GM11168 (cell line): ENCODE results near the gene TELO2.
"Not testable (repeated sequence)": the region's sequence is repeated elsewhere in the genome, so short reads cannot be mapped to it uniquely, and the experiment has no call there.

Experiments
- in situ Hi-C: fragments of 300-500 bp; cut with MboI; formaldehyde crosslinking; loops from one replicate; pipeline ENCODE4 v1.12.0; 2022; ENCODE audit warnings: low sequenced_read_pairs; ENCODE audit not compliant: unreplicated experiment

Gene TELO2

DNA sequence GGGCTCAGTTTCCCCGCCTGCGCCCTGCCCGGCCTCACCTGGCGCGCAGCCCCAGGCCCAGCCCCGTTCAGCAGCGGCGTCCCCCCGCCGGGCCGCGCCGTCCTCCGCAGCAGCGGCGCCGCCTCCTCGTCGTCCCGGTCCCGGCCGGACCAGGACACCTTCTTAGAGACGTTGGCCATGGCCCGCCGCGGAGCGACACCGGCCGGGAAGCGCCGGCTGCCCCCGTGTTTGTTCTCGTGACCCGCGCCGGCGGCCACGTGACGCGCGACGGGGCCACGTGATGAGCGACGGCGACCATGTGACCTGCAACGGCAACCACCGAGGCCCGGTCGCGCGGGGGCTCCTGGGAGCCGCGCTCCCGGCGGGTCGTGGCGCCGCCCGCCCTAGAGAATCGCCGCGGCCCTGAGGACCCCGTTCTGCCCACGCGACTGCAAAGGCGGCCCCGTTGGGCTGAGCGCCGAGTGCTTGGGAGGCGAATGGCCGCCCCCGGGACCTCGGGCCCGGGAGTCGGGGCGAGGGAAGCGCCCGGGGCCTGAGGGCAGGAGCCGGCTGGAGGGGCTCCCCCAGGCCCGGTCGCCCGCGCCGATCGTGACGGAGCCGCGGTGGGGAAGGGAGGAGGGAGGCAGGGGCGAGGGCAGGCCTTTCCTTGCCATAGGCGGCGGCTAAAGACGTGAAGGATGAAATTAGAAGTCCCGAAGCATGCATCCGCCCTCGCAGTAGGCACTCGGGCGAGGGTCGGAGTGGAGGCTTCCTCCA lies 18.2 kb upstream of the TELO2 start, which contains the start of gene CLCN7:
Gene CLCN7 (minus strand): TSS at position 233 of the 756 bp plus-strand sequence. CDS start 54 bp downstream, at position 179.
- in situ Hi-C loops, result no loop called here

DNA sequence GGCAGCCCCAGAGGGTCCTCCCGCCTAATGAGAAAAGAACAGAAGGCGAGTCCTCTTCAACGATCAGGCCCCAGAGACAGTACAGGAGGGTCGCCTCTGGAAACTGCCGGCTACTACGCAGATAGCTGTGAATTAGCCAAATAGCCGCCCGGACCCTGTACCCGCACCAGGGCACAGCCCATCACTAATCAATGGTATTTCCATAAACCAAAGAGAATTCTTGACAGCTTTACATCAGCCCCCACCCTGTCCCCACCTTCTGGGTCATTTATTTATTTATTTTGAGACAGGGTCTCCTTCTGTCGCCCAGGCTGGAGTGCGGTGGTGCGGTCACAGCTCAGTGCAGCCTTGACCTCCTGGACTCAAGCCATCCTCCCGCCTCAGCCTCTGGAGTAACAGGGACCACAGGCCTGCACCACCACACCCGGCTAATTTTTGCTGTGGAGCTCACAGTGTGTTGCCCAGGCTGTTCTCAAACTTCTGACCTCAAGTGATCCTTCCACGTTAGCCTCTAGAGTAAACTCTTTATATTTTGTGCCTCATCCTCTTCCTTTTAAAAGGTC lies 17.5 kb upstream of the TELO2 start:
- in situ Hi-C loops, result no loop called here

DNA sequence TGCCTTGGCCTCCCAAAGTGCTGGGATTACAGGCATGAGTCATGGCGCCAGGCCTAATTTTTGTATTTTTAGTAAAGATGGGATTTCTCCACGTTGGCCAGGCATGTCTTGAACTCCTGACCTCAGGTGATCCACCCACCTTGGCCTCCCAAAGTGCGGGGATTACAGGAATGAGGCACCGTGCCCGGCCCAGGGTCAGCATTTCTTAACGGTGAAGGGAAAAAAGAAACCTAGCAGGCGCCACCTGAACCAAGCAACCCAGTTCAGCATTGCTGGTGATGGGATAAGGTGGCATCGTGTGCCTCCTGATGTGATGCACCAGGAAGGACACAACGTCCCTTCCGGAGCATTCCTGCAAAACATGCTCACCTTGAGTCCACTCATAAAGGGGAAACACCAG lies 16.1 kb upstream of the TELO2 start:
- in situ Hi-C loops, result no loop called here

DNA sequence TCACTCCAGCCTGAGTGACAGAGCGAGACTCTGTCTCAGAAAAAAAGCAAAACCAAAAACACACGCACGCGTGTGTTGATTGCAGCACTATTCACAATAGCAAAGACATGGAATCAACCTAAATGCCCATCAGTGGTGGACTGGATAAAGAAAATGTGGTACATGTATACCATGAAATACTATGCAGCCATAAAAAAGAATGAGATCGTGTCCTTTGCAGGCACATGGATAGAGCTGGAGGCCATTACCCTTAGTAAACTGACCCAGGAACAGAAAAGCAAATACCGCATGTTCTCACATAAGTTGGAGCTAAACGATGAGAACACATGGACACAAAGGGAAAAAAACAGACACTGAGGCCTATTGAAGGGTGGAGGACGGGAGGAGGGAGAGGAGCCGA lies 14.2 kb upstream of the TELO2 start:
- in situ Hi-C loops, result not testable (repeated sequence)

DNA sequence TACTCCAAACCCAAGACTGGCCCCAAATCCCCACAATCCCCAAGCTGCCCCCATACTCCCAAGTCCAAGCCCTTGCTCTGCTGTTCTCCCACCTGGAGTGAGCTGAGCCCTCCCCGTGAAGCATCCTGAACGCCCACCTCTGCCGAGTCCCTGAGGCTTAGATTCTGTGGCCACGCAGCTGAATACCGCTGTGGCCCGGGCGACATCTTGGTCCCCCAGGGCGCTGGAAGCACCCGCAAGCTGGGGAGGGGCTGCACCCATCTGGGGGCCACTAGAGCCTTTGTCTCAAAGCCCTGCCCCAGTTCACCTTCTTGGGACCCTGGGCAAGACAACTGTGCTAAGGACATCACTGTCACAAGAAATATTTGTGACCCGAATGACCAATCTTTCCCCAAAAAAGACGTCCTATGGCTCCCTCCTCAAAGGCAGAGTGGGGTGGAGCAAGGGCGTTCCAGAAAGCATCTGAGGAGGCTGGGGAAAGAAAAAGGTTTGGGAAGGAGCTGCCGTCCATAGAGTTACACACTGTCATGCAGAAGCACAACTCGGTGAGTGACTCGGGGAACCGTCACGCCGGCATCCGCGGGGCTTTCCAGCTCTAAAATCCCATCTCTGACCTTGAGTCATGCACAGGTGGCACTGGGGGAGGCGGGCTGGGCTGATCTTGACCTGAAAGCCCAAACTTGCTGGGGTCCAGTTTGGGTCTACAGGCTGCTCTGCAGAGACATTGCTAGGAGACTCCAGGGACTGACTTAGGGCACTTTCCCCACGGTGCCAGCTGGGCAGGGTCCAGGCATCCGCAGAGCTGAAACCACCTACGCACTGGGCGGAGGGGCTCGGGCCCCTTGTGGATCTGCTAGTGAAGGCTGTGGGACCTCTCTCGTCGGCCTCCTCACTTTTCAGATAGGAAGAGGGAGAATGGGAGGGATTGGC lies 11.0 kb upstream of the TELO2 start:
- in situ Hi-C loops, result no loop called here

DNA sequence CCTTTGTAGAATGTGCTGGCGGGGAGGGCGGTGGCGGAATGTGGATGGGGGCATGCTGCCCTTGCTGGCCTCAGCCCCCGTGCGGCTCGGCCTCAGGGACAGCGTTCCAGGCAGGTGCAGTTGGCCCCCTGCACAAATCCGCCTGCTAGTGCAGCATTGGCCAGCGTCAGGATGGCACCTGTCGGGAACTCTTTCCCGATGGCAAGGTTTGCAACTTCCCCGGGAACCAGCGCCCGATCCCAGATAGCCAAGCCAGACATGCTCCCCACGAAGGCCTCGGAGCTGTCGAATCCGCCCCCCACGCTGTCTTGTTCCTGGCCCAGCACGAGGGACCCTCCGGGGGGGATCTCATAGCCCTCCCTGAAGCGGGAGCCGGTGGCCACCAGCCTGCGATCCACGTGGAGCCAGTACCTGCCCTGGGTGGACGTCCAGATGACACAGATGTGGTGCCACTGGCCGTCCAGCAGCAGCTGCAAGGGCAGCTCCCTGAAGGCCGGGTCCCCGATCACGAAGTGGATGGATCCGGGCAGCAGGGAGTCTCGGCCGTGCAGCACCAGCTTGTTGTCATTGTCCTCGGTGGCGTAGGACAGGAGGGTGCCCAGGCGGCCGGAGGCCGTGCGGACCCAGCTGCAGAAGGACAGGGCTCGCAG lies 7.2 kb upstream of the TELO2 start:
- in situ Hi-C loops, result no loop called here

DNA sequence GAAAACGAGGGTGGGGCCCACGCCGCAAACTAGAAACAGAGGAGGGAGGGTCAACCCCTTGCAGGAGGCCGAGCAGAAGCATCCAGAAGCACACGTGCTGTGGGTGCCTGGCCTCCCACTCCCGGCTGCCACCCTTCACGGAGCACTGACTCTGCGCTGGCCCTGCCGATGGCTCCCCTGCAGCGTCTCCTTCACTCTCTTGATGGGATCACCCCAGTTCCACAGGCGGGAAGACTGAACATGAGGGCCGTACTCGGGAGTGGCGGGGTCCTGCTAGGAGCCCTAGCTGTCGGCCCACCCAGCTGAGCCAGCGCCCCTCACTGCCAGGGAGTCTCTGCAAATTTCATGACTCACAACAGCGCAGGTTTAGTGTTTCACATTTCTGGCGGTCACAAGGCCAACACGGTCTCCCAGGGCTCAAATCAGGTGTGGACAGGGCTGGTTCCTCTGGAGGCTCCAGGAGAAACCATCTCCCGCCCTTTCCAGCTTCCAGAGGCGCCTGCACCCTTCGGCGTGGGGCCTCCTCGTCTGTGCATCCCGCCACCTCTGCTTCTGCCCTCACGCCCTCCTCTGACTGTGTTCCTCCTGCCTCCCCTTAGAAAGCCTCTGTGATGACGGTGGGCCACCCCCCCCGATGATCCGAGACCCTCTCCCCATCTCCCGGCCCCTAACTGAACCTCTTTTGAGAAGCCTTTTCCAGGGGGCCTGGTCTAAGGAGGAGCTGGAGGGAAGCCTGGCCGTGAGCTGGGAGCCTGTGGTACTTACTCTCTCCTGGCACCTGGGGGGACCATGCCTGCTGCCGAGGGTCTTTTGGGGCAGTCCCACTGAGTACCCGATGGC lies 6.4 kb upstream of the TELO2 start:
- in situ Hi-C loops, result no loop called here

DNA sequence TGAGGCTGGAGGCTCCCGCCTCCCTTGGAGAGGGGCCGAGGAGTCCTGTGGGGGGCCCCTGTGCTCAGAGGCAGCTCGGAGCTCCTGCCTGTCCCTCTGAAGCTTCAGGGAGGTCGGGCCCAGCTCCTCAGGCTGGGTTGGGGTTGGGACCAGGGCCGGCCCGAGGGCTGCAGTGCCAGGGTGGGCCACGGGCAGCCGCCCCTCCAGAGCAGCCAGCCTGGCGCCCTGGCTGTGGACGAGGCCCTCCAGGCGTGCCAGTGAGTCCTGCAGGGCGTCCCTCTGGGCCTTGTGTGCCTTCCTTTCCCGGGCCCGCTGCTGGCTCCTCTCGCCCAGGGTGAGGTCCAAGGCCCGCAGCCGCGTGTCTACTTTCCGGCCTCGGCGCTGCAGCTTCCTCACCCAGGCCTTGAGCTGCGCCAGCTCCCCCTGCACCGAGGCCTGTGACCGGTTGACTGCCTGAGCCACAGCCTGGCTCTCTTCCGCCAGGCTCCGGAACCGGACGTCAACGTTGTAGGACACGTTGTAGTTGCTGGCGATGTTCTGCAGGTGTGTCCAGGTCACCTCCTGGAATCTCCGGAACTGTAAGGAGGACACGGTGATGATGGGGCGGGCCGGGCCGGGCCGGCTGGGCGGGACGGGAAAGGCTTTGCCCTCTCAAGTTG lies 5.6 kb upstream of the TELO2 start:
- in situ Hi-C loops, result no loop called here

DNA sequence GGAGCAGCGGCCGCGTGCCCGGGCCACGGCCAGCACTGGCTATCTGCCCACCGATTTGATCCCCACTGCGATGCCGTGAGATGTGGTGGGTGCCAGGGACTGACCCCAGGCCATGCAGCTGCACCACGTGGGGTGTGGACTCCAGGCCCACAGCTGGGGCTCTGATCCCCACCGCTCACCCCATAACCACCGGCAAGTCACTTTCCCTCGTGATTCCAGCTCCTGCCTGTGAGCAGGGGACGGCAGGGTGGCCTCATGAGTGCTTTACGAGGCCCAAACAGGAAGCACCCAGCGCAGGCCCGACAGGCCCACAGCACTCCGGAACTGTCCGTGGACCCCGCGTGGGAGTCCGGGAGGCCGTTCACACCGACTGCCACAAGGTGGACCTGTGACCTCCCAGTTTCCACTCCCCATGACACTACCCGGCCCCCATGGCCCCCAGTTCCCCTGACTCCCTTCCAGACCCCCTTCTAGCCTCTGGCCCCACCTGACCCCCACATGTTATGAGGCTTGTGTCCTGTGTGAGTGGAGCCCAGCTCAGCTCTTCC lies 5.0 kb upstream of the TELO2 start:
- in situ Hi-C loops, result no loop called here

DNA sequence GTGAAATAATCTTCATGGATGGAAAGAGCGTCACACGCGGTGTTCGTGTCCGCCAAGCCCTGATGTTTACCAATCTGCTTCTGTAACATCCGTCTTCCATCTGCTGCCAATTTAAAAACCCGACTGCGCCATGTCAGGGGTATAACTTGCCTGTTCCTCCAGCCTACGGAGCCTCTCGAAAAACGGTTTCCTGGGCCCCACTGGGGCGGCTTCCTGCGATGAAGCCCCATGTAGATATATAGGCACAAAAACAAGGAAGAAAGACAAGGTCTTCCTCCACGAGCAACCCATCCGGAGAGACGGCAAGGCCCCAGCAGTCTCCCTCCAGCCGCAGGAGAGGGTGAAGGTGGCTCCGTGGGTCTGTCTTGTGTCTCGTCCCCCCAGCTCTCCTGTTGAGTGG lies 4.5 kb upstream of the TELO2 start, which contains the start of gene PTX4:
Gene PTX4 (minus strand): TSS at position 326 of the 400 bp plus-strand sequence. CDS start 35 bp downstream, at position 291.
- in situ Hi-C loops, result no loop called here

DNA sequence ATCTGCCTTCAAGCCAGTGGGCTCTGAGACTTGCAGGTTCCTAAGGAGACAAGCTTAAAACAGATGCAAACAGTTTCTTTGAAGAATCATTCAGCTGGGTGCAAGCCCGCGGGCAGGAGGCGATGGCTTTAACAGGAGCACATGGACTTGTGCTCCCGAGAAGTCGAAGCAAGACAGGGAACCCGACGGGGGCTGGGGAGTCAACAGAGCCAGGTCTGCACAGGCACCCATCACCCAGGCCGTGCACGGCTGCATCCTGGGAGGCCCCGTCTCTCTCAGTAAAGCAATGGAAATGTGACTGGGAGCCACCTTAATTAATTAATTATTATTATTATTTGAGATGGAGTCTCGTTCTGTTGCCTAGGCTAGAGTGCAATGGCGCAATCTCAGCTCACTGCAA lies 4.1 kb upstream of the TELO2 start:
- in situ Hi-C loops, result no loop called here

DNA sequence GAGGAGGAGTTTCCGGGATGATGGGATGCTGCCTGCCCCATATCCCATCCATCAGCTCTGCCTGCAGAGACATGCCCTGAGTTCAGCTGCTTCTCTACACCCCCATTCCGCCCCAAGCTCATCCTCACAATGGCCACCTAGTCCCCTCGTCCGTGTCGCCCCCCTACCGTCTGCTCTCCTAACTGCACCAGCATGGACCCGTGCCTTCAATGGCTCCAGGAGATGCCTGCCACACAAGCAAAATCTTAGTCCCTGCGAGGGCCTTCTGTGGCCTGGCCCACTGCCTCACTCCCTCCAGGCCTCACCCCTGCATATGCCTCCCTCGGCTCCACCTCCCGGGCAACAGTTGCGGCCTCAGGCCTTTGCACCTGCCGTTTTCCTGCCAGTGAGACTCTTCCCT lies 1.8 kb upstream of the TELO2 start:
- in situ Hi-C loops, result no loop called here

DNA sequence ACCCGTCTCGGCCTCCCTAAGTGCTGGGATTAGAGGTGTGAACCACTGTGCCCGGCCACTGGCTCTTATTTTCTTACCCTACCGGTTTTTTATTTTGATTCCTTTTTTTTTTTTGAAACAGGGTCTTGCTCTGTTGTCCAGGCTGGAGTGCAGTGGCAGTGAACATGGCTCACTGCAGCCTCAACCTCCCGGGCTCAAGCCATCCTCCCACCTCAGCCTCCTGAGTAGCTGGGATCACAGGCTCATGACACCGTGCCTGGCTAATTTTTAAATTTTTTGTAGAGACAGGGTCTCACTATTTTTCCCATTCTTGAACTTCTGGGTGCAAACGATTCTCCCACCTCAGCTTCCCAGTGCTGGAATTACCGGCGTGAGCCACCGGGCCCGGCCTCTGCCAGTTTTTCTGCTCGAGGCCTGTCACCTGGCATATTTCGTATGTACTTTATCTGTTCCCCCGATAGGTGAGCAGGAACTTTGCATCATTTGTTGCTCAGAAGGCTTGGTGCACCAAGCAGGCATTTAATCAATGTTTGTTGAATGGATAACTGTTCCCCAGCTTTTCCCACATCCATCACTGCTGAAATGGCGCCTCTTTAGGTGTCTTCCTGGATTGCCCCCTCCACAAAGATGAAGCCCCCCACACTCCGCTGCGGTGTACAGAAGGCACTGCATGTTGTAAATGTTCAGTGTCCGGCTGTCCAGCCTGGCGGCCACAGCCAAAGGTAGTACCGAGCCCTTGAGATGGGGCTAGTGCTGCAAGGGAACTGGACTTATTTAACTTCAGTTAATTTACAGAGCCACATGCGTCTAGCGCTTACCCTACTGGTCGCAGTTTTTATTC lies 858 bp upstream of the TELO2 start:
- in situ Hi-C loops, result no loop called here

DNA sequence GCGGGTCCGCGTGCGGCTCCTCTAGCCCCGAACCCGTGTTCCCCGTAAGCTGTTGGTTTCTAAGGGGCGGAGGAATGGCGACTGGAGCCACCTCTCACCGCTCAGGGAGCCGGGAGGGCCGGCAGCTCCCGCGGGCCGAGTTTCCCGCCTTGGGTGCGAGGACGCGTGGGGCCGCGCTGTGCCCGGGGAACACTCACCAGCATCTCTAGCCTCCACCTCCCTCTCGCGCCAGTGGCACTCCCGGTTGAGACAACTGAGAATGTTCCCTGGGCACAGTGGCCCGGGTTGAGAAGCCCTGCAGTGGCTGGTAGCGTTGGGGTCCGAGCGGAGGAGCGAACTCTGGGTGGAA lies 560 bp downstream of the TELO2 start:
- in situ Hi-C loops, result no loop called here

DNA sequence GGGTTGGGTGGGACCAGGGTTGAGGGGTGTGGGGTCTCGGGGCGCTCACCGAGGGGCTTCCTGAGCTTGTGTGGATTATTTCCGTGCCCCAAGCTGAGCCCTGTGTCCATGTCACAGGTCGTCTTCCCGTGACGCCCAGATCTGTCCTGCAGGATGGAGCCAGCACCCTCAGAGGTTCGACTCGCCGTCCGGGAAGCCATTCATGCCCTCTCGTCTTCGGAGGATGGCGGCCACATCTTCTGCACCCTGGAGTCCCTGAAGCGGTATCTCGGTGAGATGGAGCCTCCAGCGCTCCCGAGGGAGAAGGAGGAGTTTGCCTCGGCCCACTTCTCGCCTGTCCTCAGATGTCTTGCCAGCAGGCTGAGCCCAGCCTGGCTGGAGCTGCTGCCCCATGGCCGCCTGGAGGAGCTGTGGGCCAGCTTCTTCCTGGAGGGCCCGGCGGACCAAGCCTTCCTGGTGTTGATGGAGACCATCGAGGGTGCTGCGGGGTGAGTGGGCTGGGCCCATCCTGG lies 1.0 kb downstream of the TELO2 start:
- in situ Hi-C loops, result no loop called here

DNA sequence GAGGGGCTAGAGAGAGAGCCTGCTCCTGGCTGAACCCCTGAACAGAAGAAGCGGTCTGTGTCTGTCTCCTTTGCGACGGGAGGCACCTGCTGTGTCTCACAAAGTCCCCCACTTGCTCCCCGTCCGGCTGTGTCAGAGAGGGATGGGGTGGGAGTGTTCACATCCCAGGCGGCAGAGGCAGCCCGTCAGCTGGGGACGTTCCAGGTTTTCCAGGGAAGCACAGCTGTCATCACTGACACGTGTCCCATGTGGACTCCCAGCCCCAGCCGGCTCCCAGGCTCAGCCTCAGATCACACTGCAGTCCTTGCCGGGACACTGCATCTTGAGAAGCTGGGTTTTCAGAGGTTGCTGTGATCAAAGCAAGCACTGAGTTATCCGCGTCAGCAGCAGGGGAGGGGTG lies 1.6 kb downstream of the TELO2 start:
- in situ Hi-C loops, result no loop called here

DNA sequence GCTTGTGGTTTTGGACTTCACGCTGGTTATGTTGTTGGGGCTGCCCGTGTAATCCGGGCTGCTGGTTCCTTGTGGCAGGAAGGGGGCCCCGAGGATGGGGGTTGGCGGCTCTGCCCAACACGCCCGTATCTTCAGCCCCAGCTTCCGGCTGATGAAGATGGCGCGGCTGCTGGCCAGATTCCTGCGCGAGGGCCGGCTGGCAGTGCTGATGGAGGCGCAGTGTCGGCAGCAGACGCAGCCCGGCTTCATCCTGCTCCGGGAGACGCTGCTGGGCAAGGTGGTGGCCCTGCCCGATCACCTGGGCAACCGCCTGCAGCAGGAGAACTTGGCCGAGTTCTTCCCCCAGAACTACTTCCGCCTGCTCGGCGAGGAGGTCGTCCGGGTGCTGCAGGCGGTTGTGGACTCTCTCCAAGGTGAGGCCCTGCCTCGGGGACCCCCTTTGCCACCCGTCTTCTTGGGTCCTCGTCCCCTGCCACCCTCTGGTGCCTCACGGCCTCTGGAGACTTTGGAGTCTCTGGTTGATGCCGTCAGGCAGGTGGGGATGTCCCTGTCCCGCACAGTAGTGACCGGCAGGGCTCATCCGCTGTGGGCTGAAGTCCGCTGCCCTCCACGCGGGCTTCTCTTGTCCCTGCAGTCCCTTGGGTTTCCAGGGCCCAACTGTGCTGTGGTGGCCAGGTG lies 2.2 kb downstream of the TELO2 start:
- in situ Hi-C loops, result no loop called here
